D721Med (cell line): Measurements from ENCODE around the gene ADAMTSL3.

Experiments used
- DNase-seq: peaks from one replicate; pipeline ENCODE4 v3.0.0; 2011; ENCODE audit warnings: low spot score; ENCODE audit not compliant: insufficient read length
- FAIRE-seq: peaks from 2 replicates; lab custom pipeline; 2011; peaks lifted over from hg19 to GRCh38; lab: Jason Lieb, UNC
- CTCF ChIP-seq: IDR thresholded peaks from 2 replicates; pipeline ENCODE4 v1.5.1; 2012; ENCODE audit warnings: mild to moderate bottlenecking, control low read depth; ENCODE audit not compliant: insufficient read depth; ENCODE audit errors: missing control alignments

ADAMTSL3 gene

GRCh38 chr15:84003791-84004503 is 350.0 kb downstream of the ADAMTSL3 start:
- DNase-seq, result no peak
- FAIRE-seq, result no peak
- TF ChIP-seq CTCF, result no peak

- no peak for TF ChIP-seq CTCF
- FAIRE-seq, result no peak
- DNase-seq, result no peak
These were observed 352.5 kb downstream of the ADAMTSL3 start for GRCh38 chr15:84006421-84006820.

GRCh38 chr15:84009616-84010015 is 355.7 kb downstream of the ADAMTSL3 start:
- no peak for TF ChIP-seq CTCF
- no peak for DNase-seq
- no peak for FAIRE-seq

GRCh38 chr15:84010246-84010645 is 356.3 kb downstream of the ADAMTSL3 start:
- DNase-seq (no peak), FAIRE-seq (no peak)
- TF ChIP-seq CTCF, result no peak

GRCh38 chr15:84016371-84016770 is 362.4 kb downstream of the ADAMTSL3 start:
- TF ChIP-seq CTCF, result no peak
- no peak for DNase-seq
- no peak for FAIRE-seq

- DNase-seq, result no peak
- no peak for FAIRE-seq
- TF ChIP-seq CTCF, result no peak
These were observed 368.6 kb downstream of the ADAMTSL3 start for GRCh38 chr15:84022516-84022915.

GRCh38 chr15:84023636-84024035 is 369.7 kb downstream of the ADAMTSL3 start:
- TF ChIP-seq CTCF, result peak; percentile 35
- DNase-seq, result no peak
- FAIRE-seq, result no peak
